SK-N-MC (cell line): ENCODE measurements around the gene IFNG-AS1.
A peak's percentile ranks its signal among the peaks of the same experiment; 100 is the strongest.

Experiments
- DNase-seq: peaks from one replicate; pipeline ENCODE4 v3.0.0-alpha.2; 2011; ENCODE audit warnings: low read depth, low spot score
- H3K27ac ChIP-seq: fragments of 200-600 bp; sonication (generic); 2 replicates; pipeline ENCODE4 v1.5.1; 2016; ENCODE audit warnings: mixed run types
- H3K36me3 ChIP-seq: fragments of 200-600 bp; sonication (generic); 2 replicates; pipeline ENCODE4 v1.6.1; 2017; ENCODE audit warnings: antibody characterized with exemption, low read length, mixed read lengths; ENCODE audit not compliant: insufficient read depth
- H3K4me3 ChIP-seq: fragments of 200-600 bp; sonication (generic); 2 replicates; pipeline ENCODE4 v1.5.1; 2016
- H3K9ac ChIP-seq: fragments of 200-600 bp; sonication (generic); 2 replicates; pipeline ENCODE4 v1.8.0; 2017; ENCODE audit warnings: mixed run types, mixed read lengths; ENCODE audit not compliant: insufficient read length
- H3K9me3 ChIP-seq: fragments of 200-600 bp; sonication (generic); 2 replicates; pipeline ENCODE4 v1.6.1; 2017; ENCODE audit warnings: low read depth, mild to moderate bottlenecking, antibody characterized with exemption, low read length, moderate library complexity, mixed read lengths
- EZH2 ChIP-seq: fragments of 200-600 bp; sonication (generic); IDR thresholded peaks from one replicate; pipeline ENCODE4 v1.6.1; 2017; ENCODE audit warnings: antibody characterized with exemption
- FOXP2 ChIP-seq: optimal IDR thresholded peaks from 2 replicates; pipeline ENCODE3; 2011; ENCODE audit warnings: mild to moderate bottlenecking, moderate library complexity; ENCODE audit not compliant: insufficient read depth; ENCODE audit errors: extremely low read length, control extremely low read depth
- POLR2AphosphoS5 ChIP-seq: IDR thresholded peaks from 2 replicates; pipeline ENCODE4 v1.6.1; 2012; ENCODE audit warnings: mild to moderate bottlenecking, low read depth, low read length, borderline replicate concordance

Gene IFNG-AS1

GRCh38 chr12:67981287-67982162 is 7.7 kb upstream of the IFNG-AS1 start:
- H3K27ac ChIP-seq = peak overlapping the region; percentile 45; the same call in 1 of the 2 replicates
- H3K4me3 ChIP-seq = peak overlapping the region; percentile 30; the same call in 1 of the 2 replicates
- H3K9me3 ChIP-seq = no peaks in the 10 kb centered on the region
- no peaks in the 10 kb centered on the region for H3K36me3 ChIP-seq
- TF ChIP-seq EZH2 (no peak), POLR2AphosphoS5 (no peak), FOXP2 (no peak)
- DNase-seq = no peak
- H3K9ac ChIP-seq = no peak overlapping the region

DNA sequence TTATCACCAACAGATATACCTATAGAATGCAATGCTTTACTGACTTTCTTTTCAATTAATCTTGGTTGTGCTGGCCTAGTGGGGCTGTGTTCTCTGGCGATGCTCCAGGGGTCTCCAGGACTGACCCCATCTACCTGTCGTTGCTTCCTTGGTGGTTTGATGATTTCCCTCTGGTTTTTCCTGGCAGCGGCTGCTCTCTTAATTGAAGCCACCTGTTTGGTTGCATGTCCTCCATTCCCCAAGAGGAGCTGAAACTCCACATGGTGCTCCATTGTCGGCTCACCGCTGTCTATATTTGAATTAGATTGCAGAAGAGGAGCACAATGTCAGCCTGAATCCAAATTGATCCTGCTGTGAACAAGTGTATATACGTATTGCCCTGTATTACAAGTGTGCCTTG is 7.1 kb upstream of the IFNG-AS1 start:
- Histone ChIP-seq H3K27ac (peak overlapping the region; percentile 45; the same call in 1 of the 2 replicates), H3K9me3 (no peaks in the 10 kb centered on the region), H3K36me3 (no peaks in the 10 kb centered on the region), H3K9ac (no peak overlapping the region), H3K4me3 (peak overlapping the region; percentile 30)
- no peak for DNase-seq
- no peak for TF ChIP-seq FOXP2
- no peak for TF ChIP-seq POLR2AphosphoS5
- no peak for TF ChIP-seq EZH2

DNA sequence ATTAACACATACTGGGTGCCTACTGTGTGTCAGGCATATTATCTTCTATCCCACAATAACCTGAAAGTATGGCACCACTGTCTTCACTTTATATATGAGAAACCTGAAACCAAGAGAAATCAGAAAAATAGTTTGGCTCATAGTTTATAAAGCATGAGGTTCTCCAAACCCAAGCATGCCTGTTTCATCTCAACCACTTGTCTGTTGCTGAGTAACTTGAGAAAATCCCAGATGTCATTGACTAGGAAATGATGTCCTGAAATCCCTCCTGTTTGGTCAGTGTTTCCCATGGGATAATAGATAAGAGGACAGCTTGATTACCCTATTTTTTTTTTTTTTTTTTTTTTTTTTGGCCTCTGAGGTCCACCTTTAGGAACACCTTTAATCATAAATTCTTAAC is 2.6 kb upstream of the IFNG-AS1 start:
- no peak overlapping the region for H3K4me3 ChIP-seq
- no peak for DNase-seq
- TF ChIP-seq EZH2 = no peak
- no peak for TF ChIP-seq FOXP2
- no peak for TF ChIP-seq POLR2AphosphoS5
- no peak overlapping the region for H3K27ac ChIP-seq
- no peak overlapping the region for H3K9ac ChIP-seq
- no peaks in the 10 kb centered on the region for H3K36me3 ChIP-seq
- H3K9me3 ChIP-seq = no peaks in the 10 kb centered on the region

DNA sequence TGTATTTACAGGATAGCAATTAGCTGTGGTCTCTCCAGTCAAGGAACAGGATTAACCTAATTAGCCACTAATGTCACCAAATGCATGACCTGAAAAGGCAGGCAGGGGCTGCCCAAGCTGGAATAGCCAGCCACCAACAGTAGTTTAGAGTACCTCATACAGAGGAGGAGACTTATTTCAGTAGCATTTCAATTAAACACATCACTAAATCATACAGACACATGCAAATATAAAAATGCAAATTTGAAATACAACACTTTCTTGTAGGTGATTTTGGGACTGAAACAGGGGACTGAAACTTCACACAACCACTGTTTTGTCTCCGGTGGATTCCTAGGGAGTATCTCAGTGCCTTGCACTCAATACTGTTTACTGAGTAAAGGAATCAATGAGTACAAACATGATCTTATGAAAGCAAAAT is 636 bp upstream of the IFNG-AS1 start:
- H3K9ac ChIP-seq = no peak overlapping the region
- no peak for TF ChIP-seq EZH2
- H3K27ac ChIP-seq = no peak overlapping the region
- DNase-seq = no peak
- H3K4me3 ChIP-seq = no peak overlapping the region
- no peaks in the 10 kb centered on the region for H3K9me3 ChIP-seq
- H3K36me3 ChIP-seq = no peaks in the 10 kb centered on the region

GRCh38 chr12:67991158-67991557 is 1.9 kb downstream of the IFNG-AS1 start:
- TF ChIP-seq EZH2 (no peak), POLR2AphosphoS5 (no peak), FOXP2 (no peak)
- no peaks in the 10 kb centered on the region for H3K9me3 ChIP-seq
- no peaks in the 10 kb centered on the region for H3K36me3 ChIP-seq
- no peak overlapping the region for H3K9ac ChIP-seq
- no peak for DNase-seq
- no peak overlapping the region for H3K27ac ChIP-seq
- no peak overlapping the region for H3K4me3 ChIP-seq

- H3K27ac ChIP-seq = no peak overlapping the region
- no peak for DNase-seq
Measured at GRCh38 chr12:67993143-67993542, 3.9 kb downstream of the IFNG-AS1 start.

DNA sequence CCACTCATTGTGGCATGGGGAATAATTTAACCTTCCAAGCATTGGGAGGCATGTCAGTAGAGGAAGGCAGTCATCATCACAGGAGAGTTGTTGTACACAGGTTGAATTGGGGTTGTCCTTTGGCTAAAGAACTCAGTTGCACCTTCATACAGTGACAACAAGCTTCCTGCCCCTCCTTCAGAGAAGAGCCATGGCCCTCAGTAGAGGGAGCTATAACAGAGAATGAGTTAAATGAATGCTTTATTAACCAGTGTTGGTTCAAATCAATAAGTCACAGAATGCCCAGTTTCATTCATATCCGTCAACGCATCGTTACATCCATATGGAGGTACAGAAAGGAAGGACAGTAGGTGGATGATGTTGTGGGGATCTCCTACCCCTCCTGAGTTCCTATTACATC is 4.8 kb downstream of the IFNG-AS1 start:
- DNase-seq = no peak
- H3K36me3 ChIP-seq = no peaks in the 10 kb centered on the region
- TF ChIP-seq EZH2 (no peak), FOXP2 (no peak), POLR2AphosphoS5 (no peak)
- H3K9me3 ChIP-seq = no peaks in the 10 kb centered on the region
- H3K27ac ChIP-seq = no peak overlapping the region
- H3K4me3 ChIP-seq = no peak overlapping the region
- no peak overlapping the region for H3K9ac ChIP-seq

More at GRCh38 chr12:67993143-67993542, 3.9 kb downstream of the IFNG-AS1 start:
- Histone ChIP-seq H3K9me3 (no peaks in the 10 kb centered on the region), H3K9ac (no peak overlapping the region), H3K36me3 (no peaks in the 10 kb centered on the region), H3K4me3 (no peak overlapping the region)
- TF ChIP-seq EZH2 (no peak), POLR2AphosphoS5 (no peak), FOXP2 (no peak)

DNA sequence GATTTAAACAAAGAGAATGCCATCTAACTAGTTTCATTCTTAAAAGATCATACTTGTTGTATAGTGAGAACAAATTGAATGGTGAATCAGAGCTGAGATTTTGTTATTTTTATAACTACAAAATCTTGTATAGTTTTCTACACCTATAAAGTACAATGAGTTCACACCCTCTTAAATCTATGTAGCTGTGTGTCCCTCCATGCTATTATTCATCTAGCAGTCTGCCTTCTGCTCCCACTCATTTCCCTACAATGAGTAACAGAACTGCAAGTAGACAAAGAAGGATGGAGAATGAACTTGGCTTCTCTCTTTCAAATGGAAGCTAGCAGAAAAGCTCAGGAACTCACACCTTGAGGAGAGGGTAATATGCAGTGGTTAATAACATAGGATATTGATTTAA is 7.1 kb downstream of the IFNG-AS1 start:
- Histone ChIP-seq H3K27ac (no peak overlapping the region), H3K9me3 (no peaks in the 10 kb centered on the region), H3K9ac (no peak overlapping the region), H3K4me3 (no peak overlapping the region), H3K36me3 (no peaks in the 10 kb centered on the region)
- no peak for DNase-seq
- TF ChIP-seq POLR2AphosphoS5 = no peak
- TF ChIP-seq EZH2 = no peak
- TF ChIP-seq FOXP2 = no peak

- Histone ChIP-seq H3K36me3 (no peaks in the 10 kb centered on the region), H3K27ac (no peak overlapping the region), H3K4me3 (no peak overlapping the region), H3K9me3 (no peaks in the 10 kb centered on the region), H3K9ac (no peak overlapping the region)
- no peak for TF ChIP-seq POLR2AphosphoS5
- no peak for TF ChIP-seq EZH2
- no peak for TF ChIP-seq FOXP2
- no peak for DNase-seq
Measured at GRCh38 chr12:67998379-67998778, 9.1 kb downstream of the IFNG-AS1 start.
